ENCODE results near the gene MRPS5.
"Not testable (repeated sequence)": the region's sequence is repeated elsewhere in the genome, so short reads cannot be mapped to it uniquely, and the experiment has no call there.

MRPS5 gene

GRCh38 chr2:95115418-95115817 is 6.2 kb downstream of the MRPS5 start:
- peaks cover 63% of the 10 kb centered on the region for H3K36me3 Mint-ChIP-seq (ENCODE audit: low read depth)

GRCh38 chr2:95113464-95113863 is 8.1 kb downstream of the MRPS5 start:
- no peaks in the 10 kb centered on the region for H3K9me3 Mint-ChIP-seq
- intact Hi-C loops (cut with micrococcal nuclease) = no loop called here
- no peak overlapping the region for H3K27ac Mint-ChIP-seq
- no peaks in the 10 kb centered on the region for H3K27me3 Mint-ChIP-seq
- no peak overlapping the region for H3K4me3 Mint-ChIP-seq
- peaks cover 70% of the 10 kb centered on the region for H3K36me3 Mint-ChIP-seq (ENCODE audit: low read depth)
- peaks cover 7% of the 10 kb centered on the region for H3K4me1 Mint-ChIP-seq (ENCODE audit: low read depth)

More at GRCh38 chr2:95115418-95115817, 6.2 kb downstream of the MRPS5 start:
- Mint-ChIP-seq H3K27me3 (no peaks in the 10 kb centered on the region), H3K9me3 (no peaks in the 10 kb centered on the region), H3K4me3 (no peak overlapping the region), H3K27ac (no peak overlapping the region), H3K4me1 (ENCODE audit: low read depth) (peaks cover 27% of the 10 kb centered on the region)
- intact Hi-C loops (cut with micrococcal nuclease) = loop anchor here (2.0 kb wide), 2 partner anchors 39 to 93 kb away; no protein-coding TSS in a partner anchor

- no peaks in the 10 kb centered on the region for H3K27me3 Mint-ChIP-seq
- H3K4me3 Mint-ChIP-seq = no peak overlapping the region
- H3K4me1 Mint-ChIP-seq (ENCODE audit: low read depth) = peaks cover 5% of the 10 kb centered on the region
- intact Hi-C loops (cut with micrococcal nuclease) = no loop called here
- H3K9me3 Mint-ChIP-seq = no peaks in the 10 kb centered on the region
- H3K36me3 Mint-ChIP-seq (ENCODE audit: low read depth) = peaks cover 79% of the 10 kb centered on the region
- no peak overlapping the region for H3K27ac Mint-ChIP-seq
These were observed 11.2 kb downstream of the MRPS5 start for GRCh38 chr2:95110395-95110794.

- no peaks in the 10 kb centered on the region for H3K27me3 Mint-ChIP-seq
These were observed 12.3 kb downstream of the MRPS5 start for GRCh38 chr2:95109260-95109659.

GRCh38 chr2:95106081-95106480 is 15.5 kb downstream of the MRPS5 start:
- Mint-ChIP-seq H3K9me3 (no peaks in the 10 kb centered on the region), H3K36me3 (ENCODE audit: low read depth) (peaks cover 88% of the 10 kb centered on the region), H3K27ac (no peak overlapping the region), H3K27me3 (no peaks in the 10 kb centered on the region), H3K4me1 (ENCODE audit: low read depth) (peaks cover 5% of the 10 kb centered on the region), H3K4me3 (no peak overlapping the region)
- intact Hi-C loops (cut with micrococcal nuclease) = no loop called here

More at GRCh38 chr2:95109260-95109659, 12.3 kb downstream of the MRPS5 start:
- Mint-ChIP-seq H3K4me3 (no peak overlapping the region), H3K36me3 (ENCODE audit: low read depth) (peaks cover 82% of the 10 kb centered on the region), H3K4me1 (ENCODE audit: low read depth) (peaks cover 5% of the 10 kb centered on the region), H3K9me3 (no peaks in the 10 kb centered on the region), H3K27ac (no peak overlapping the region)
- intact Hi-C loops (cut with micrococcal nuclease) = no loop called here

GRCh38 chr2:95104606-95105005 is 17.0 kb downstream of the MRPS5 start:
- H3K4me1 Mint-ChIP-seq (ENCODE audit: low read depth) = peaks cover 5% of the 10 kb centered on the region
- intact Hi-C loops (cut with micrococcal nuclease) = no loop called here
- H3K36me3 Mint-ChIP-seq (ENCODE audit: low read depth) = peaks cover 90% of the 10 kb centered on the region
- no peak overlapping the region for H3K27ac Mint-ChIP-seq
- H3K4me3 Mint-ChIP-seq = no peak overlapping the region
- no peaks in the 10 kb centered on the region for H3K27me3 Mint-ChIP-seq
- no peaks in the 10 kb centered on the region for H3K9me3 Mint-ChIP-seq

- Mint-ChIP-seq H3K4me1 (ENCODE audit: low read depth) (peaks cover 14% of the 10 kb centered on the region), H3K9me3 (no peaks in the 10 kb centered on the region), H3K27me3 (no peaks in the 10 kb centered on the region), H3K36me3 (ENCODE audit: low read depth) (peaks cover 91% of the 10 kb centered on the region), H3K4me3 (no peak overlapping the region), H3K27ac (no peak overlapping the region)
- intact Hi-C loops (cut with micrococcal nuclease) = no loop called here
These were observed 21.7 kb downstream of the MRPS5 start for GRCh38 chr2:95099910-95100309.

GRCh38 chr2:95098273-95098672 is 23.3 kb downstream of the MRPS5 start:
- intact Hi-C loops (cut with micrococcal nuclease); H3K4me3 Mint-ChIP-seq; H3K9me3 Mint-ChIP-seq; H3K27ac Mint-ChIP-seq; H3K27me3 Mint-ChIP-seq: not testable (repeated sequence)
- Mint-ChIP-seq H3K36me3 (ENCODE audit: low read depth) (peaks cover 96% of the 10 kb centered on the region), H3K4me1 (ENCODE audit: low read depth) (peaks cover 14% of the 10 kb centered on the region)

- Mint-ChIP-seq H3K4me1 (ENCODE audit: low read depth) (peaks cover 14% of the 10 kb centered on the region), H3K9me3 (no peaks in the 10 kb centered on the region), H3K27ac (no peak overlapping the region), H3K36me3 (ENCODE audit: low read depth) (peaks cover 100% of the 10 kb centered on the region), H3K4me3 (no peak overlapping the region), H3K27me3 (no peaks in the 10 kb centered on the region)
- intact Hi-C loops (cut with micrococcal nuclease) = no loop called here
These were observed 29.6 kb downstream of the MRPS5 start for GRCh38 chr2:95091885-95092555.

GRCh38 chr2:95087379-95087778 is 34.2 kb downstream of the MRPS5 start:
- Mint-ChIP-seq H3K36me3 (ENCODE audit: low read depth) (peaks cover 73% of the 10 kb centered on the region), H3K27me3 (no peaks in the 10 kb centered on the region), H3K27ac (no peak overlapping the region), H3K4me1 (ENCODE audit: low read depth) (no peaks in the 10 kb centered on the region), H3K4me3 (no peak overlapping the region), H3K9me3 (no peaks in the 10 kb centered on the region)
- intact Hi-C loops (cut with micrococcal nuclease) = no loop called here

GRCh38 chr2:95086017-95086416 is 35.6 kb downstream of the MRPS5 start:
- Mint-ChIP-seq H3K27ac (no peak overlapping the region), H3K4me3 (no peak overlapping the region), H3K9me3 (no peaks in the 10 kb centered on the region), H3K36me3 (ENCODE audit: low read depth) (peaks cover 60% of the 10 kb centered on the region), H3K4me1 (ENCODE audit: low read depth) (no peaks in the 10 kb centered on the region), H3K27me3 (no peaks in the 10 kb centered on the region)
- intact Hi-C loops (cut with micrococcal nuclease) = no loop called here

GRCh38 chr2:95082477-95082876 is 39.1 kb downstream of the MRPS5 start:
- H3K4me1 Mint-ChIP-seq (ENCODE audit: low read depth) = no peaks in the 10 kb centered on the region
- no peak overlapping the region for H3K4me3 Mint-ChIP-seq
- peaks cover 11% of the 10 kb centered on the region for H3K27me3 Mint-ChIP-seq
- H3K36me3 Mint-ChIP-seq (ENCODE audit: low read depth) = peaks cover 24% of the 10 kb centered on the region
- intact Hi-C loops (cut with micrococcal nuclease) = no loop called here
- no peaks in the 10 kb centered on the region for H3K9me3 Mint-ChIP-seq
- no peak overlapping the region for H3K27ac Mint-ChIP-seq

GRCh38 chr2:95079199-95079683 is 42.4 kb downstream of the MRPS5 start:
- no peaks in the 10 kb centered on the region for H3K36me3 Mint-ChIP-seq (ENCODE audit: low read depth)
- no peak overlapping the region for H3K27ac Mint-ChIP-seq
- no peaks in the 10 kb centered on the region for H3K9me3 Mint-ChIP-seq
- intact Hi-C loops (cut with micrococcal nuclease) = no loop called here
- H3K4me3 Mint-ChIP-seq = no peak overlapping the region
- peaks cover 11% of the 10 kb centered on the region for H3K4me1 Mint-ChIP-seq (ENCODE audit: low read depth)
- peaks cover 32% of the 10 kb centered on the region for H3K27me3 Mint-ChIP-seq

- Mint-ChIP-seq H3K4me3 (no peak overlapping the region), H3K27ac (no peak overlapping the region), H3K36me3 (ENCODE audit: low read depth) (no peaks in the 10 kb centered on the region), H3K4me1 (ENCODE audit: low read depth) (peaks cover 11% of the 10 kb centered on the region), H3K9me3 (no peaks in the 10 kb centered on the region), H3K27me3 (peaks cover 32% of the 10 kb centered on the region)
- intact Hi-C loops (cut with micrococcal nuclease) = loop anchor here (2.0 kb wide), 1 partner anchor 37 kb away; no protein-coding TSS in a partner anchor
These were observed 43.6 kb downstream of the MRPS5 start for GRCh38 chr2:95077861-95078603.
